ENCODE measurements around the gene ELMO3.
A peak's percentile ranks its signal among the peaks of the same experiment; 100 is the strongest.

ELMO3 gene

DNA sequence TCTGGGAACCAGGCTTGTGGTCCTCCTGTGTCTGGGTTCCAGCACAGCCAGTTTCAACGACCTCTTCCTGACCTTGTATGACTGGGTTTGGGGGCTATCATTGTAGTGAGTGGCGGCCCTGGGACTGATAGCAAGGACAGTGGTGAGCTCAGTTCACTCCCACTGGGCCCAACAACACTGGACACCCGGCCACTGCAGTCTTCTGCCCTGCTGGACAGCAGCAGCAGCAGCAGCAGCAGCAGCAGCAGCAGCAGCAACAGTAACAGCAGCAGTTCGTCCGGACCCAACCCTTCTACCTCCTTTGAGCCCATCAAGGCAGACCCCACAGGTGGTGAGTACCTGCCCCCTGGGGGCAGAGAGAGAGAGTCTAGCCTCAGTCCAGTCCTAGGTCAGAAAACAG, 3.3 kb upstream of the ELMO3 start:
- DNase-seq (ENCODE audit: extremely low read depth, low read depth) = no peak
- TF ChIP-seq, protein P1, sequence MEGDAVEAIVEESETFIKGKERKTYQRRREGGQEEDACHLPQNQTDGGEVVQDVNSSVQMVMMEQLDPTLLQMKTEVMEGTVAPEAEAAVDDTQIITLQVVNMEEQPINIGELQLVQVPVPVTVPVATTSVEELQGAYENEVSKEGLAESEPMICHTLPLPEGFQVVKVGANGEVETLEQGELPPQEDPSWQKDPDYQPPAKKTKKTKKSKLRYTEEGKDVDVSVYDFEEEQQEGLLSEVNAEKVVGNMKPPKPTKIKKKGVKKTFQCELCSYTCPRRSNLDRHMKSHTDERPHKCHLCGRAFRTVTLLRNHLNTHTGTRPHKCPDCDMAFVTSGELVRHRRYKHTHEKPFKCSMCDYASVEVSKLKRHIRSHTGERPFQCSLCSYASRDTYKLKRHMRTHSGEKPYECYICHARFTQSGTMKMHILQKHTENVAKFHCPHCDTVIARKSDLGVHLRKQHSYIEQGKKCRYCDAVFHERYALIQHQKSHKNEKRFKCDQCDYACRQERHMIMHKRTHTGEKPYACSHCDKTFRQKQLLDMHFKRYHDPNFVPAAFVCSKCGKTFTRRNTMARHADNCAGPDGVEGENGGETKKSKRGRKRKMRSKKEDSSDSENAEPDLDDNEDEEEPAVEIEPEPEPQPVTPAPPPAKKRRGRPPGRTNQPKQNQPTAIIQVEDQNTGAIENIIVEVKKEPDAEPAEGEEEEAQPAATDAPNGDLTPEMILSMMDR (IDR thresholded peaks at IDR 0.05; ENCODE audit: low read depth, low read length) = no peak

DNA sequence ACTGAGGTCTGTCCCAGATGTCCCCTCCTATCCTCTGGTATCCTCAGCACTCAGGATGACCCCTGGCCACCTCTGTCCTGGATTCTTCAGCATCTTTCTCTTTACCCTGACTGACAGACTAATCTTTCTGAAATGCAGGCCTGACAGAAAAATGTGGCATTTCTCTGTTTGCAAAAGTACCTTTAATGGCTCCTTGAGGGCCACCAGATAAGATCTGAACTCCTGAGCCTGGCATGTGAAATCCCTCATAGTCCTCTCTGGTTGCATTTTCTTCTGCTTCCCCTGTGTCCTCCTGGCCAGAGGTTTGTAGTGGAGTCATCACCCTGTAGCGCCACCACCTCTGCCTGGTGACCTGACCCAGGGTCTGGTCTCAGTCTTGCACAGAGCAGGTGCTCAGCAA, 2.0 kb upstream of the ELMO3 start:
- TF ChIP-seq, protein P1 (IDR thresholded peaks at IDR 0.05; ENCODE audit: low read depth, low read length) = no peak
- DNase-seq (ENCODE audit: extremely low read depth, low read depth) = no peak

- TF ChIP-seq, protein P1 (IDR thresholded peaks at IDR 0.05; ENCODE audit: low read depth, low read length) = no peak
- no peak for DNase-seq (ENCODE audit: extremely low read depth, low read depth)
These were observed 1.2 kb upstream of the ELMO3 start for GRCh38 chr16:67197704-67198103.

- TF ChIP-seq, protein P1 (IDR thresholded peaks at IDR 0.05; ENCODE audit: low read depth, low read length) = peak; percentile 67
- no peak for DNase-seq (ENCODE audit: extremely low read depth, low read depth)
These were observed 645 bp upstream of the ELMO3 start for GRCh38 chr16:67198238-67198734.

- TF ChIP-seq, protein P1 (IDR thresholded peaks at IDR 0.05; ENCODE audit: low read depth, low read length) = no peak
- no peak for DNase-seq (ENCODE audit: extremely low read depth, low read depth)
These were observed 872 bp downstream of the ELMO3 start for GRCh38 chr16:67199808-67200198.

- DNase-seq (ENCODE audit: extremely low read depth, low read depth) = no peak
These were observed 1.6 kb downstream of the ELMO3 start for GRCh38 chr16:67200491-67200890.

DNA sequence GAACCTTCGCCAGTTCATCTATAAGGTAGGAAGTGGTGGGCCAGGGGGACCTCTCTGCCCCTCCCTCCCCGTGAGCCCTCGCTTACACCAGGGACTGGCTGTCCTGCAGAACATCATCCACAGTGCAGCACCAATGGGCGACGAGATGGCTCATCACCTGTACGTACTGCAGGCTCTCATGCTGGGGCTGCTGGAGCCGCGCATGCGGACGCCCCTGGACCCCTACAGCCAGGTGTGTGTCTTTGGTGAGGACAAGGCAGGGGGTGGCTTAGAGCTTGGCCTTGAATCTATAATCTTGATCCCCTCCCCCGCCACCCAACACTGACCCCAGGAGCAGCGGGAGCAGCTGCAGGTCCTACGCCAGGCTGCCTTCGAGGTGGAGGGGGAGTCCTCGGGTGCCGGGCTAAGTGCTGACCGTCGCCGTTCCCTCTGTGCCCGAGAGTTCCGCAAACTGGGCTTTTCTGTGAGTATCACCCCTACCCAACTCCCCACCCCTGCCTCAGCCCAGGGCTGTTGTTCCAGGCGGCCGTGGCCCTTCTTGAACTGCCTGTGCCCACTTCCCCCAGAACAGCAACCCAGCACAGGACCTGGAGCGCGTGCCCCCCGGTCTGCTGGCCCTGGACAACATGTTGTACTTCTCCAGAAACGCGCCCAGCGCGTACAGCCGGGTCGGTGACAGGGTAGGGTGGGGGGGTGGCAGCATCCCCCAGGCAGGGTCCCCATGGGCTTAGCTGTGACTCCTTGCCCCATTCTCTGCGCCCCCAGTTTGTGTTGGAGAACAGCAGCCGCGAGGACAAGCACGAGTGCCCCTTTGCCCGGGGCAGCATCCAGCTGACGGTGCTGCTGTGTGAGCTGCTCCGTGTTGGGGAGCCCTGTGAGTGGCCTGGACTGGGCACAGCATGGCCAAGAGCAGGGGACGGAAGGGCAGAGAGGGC, 2.7 kb downstream of the ELMO3 start:
- no peak for DNase-seq (ENCODE audit: extremely low read depth, low read depth)
- TF ChIP-seq, protein P1 (IDR thresholded peaks at IDR 0.05; ENCODE audit: low read depth, low read length) = no peak

More at GRCh38 chr16:67200491-67200890, 1.6 kb downstream of the ELMO3 start:
- TF ChIP-seq, protein P1 (IDR thresholded peaks at IDR 0.05; ENCODE audit: low read depth, low read length) = no peak

Measured in AG09319 (cell line).